Measurements from ENCODE around the gene NDRG4. TPM values are rescaled to one million over a fixed set of nuclear protein-coding genes. Genes with fewer than 3 reads are reported as not detected.

NDRG4 gene
- total RNA-seq, 4 donors from 2014 or later: 1.9 to 8.0 (median 7.0) TPM

DNA sequence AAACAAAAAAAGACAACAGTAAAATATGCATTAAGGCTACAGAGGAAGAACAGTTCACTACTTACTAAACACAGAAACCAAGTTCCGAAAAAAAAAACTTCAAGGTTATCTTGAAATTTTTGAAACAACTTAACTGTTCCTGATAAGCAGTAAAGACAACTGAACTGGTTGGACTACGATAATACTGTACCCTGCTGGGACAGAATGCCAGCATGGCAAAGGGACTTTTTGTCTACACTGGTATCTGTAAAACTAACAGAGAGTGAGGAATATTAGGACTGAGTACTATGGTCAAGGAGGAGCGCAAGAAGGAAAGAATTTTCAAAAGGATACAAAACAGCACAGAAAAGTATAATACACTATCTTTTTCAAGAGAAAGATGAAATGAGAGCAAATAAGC is 35.2 kb downstream of the NDRG4 start:
- no peaks in the 10 kb centered on the region for H3K4me1 ChIP-seq
- no peak overlapping the region for H3K4me3 ChIP-seq
- no peaks in the 10 kb centered on the region for H3K27me3 ChIP-seq
- H3K36me3 ChIP-seq: peaks cover 26 to 100% of the 10 kb centered on the region in 2 donors
- 85 to 88% methylated on average over 2 to 3 of the region's 3 CpGs for WGBS, 2 donors (ENCODE audit: low coverage in 1 of 2)
- no peak for ATAC-seq
- no peak for TF ChIP-seq EP300 (IDR thresholded peaks at IDR 0.05)
- no peak for TF ChIP-seq POLR2AphosphoS5 (IDR thresholded peaks at IDR 0.05)
- TF ChIP-seq, protein P1, sequence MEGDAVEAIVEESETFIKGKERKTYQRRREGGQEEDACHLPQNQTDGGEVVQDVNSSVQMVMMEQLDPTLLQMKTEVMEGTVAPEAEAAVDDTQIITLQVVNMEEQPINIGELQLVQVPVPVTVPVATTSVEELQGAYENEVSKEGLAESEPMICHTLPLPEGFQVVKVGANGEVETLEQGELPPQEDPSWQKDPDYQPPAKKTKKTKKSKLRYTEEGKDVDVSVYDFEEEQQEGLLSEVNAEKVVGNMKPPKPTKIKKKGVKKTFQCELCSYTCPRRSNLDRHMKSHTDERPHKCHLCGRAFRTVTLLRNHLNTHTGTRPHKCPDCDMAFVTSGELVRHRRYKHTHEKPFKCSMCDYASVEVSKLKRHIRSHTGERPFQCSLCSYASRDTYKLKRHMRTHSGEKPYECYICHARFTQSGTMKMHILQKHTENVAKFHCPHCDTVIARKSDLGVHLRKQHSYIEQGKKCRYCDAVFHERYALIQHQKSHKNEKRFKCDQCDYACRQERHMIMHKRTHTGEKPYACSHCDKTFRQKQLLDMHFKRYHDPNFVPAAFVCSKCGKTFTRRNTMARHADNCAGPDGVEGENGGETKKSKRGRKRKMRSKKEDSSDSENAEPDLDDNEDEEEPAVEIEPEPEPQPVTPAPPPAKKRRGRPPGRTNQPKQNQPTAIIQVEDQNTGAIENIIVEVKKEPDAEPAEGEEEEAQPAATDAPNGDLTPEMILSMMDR (IDR thresholded peaks at IDR 0.05): no peak
- TF ChIP-seq POLR2A (IDR thresholded peaks at IDR 0.05): no peak
- H3K9me3 ChIP-seq: no peaks in the 10 kb centered on the region
- H3K27ac ChIP-seq: no peak overlapping the region

DNA sequence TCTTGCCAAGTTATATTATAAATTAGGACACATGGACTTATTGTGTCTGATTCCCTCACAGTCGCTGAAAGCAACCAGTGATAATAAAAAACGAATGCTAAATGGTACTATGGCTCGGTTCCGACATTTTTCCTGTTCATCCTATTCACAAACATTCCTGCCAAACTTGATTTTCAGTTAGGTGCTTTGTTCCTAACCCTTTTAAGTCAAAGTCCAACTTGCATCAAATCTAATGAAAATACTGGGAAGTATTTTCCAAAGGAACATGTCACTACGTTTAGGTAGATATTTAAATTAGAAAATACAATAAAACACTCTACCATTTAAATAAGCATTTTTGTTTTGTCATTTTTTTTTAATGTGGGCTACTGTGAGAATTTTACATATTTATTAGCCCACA is 36.3 kb downstream of the NDRG4 start:
- Histone ChIP-seq H3K9me3 (no peaks in the 10 kb centered on the region), H3K27ac (no peak overlapping the region), H3K4me1 (no peaks in the 10 kb centered on the region), H3K36me3 (peaks cover 26 to 100% of the 10 kb centered on the region in 2 donors), H3K4me3 (no peak overlapping the region), H3K27me3 (no peaks in the 10 kb centered on the region)
- 69 to 70% methylated on average over 5 of the region's 5 CpGs for WGBS, 2 donors (ENCODE audit: low coverage in 1 of 2)
- TF ChIP-seq POLR2AphosphoS5 (IDR thresholded peaks at IDR 0.05) (no peak), EP300 (IDR thresholded peaks at IDR 0.05) (no peak)
- ATAC-seq: no peak

DNA sequence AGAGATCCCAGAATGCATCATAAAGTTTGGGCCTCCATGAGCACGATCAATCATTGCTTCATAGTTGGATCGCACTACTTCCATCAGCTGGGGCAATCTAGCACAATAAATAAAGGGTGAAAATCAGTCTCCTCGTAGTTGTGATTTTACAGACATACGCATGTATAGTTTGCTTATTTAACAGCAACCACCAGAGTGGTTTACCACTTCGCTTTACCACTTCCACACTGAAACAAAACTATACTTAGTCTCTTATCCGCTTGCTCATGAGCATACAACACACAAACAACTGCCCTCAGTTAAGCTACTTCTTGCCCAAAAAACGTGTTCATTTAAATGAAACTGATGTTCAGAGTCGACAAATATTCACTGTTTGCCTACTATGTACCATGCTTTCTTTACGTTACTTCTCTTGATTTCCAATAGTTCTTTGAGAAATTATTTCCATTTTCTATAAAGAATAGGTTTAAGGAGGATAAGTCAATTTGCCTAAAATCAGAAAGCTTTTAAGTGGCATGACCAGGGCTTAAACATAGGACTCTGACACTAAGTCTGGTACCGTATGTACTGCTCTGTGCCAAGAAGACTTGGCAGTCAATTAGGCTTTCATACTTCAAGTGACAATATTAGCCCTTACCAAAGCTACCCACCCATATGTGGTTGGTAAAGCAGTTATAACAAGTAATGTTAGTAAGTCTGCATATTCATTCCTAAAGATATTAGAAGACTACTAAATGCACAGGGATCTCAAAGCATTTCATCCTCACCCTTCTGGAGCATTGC is 37.4 kb downstream of the NDRG4 start:
- Histone ChIP-seq H3K27me3 (no peaks in the 10 kb centered on the region), H3K9me3 (no peaks in the 10 kb centered on the region), H3K27ac (no peak overlapping the region), H3K4me1 (no peaks in the 10 kb centered on the region), H3K36me3 (peaks cover 23 to 100% of the 10 kb centered on the region in 2 donors), H3K4me3 (no peak overlapping the region)
- 76 to 80% methylated on average over 8 to 9 of the region's 10 CpGs for WGBS, 2 donors (ENCODE audit: low coverage in 1 of 2)
- ATAC-seq: no peak
- TF ChIP-seq EP300 (IDR thresholded peaks at IDR 0.05): no peak
- no peak for TF ChIP-seq POLR2AphosphoS5 (IDR thresholded peaks at IDR 0.05)
- no peak for TF ChIP-seq POLR2A (IDR thresholded peaks at IDR 0.05)
- TF ChIP-seq, protein P1 (IDR thresholded peaks at IDR 0.05): no peak

DNA sequence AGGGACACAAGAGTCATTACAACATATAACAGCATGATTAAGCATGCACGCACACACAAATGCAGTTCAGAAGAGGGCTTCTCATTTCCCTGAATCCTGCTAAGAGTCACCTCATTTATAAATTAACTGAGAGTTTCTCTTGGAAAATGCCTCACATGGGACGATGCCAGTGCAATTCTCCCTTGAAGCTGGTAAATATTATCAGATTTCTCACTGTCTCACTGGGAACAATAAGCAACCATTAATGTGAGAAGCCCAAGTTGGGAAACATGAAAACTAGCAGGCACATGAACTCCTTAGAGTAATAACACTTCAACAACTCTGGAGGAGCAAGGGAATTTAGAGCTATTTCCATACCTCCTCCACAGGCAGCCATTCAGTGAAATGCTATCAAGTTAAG is 41.8 kb downstream of the NDRG4 start:
- Histone ChIP-seq H3K36me3 (peaks cover 42 to 100% of the 10 kb centered on the region in 2 donors), H3K27ac (no peak overlapping the region), H3K4me3 (no peak overlapping the region), H3K27me3 (no peaks in the 10 kb centered on the region), H3K9me3 (no peaks in the 10 kb centered on the region), H3K4me1 (no peaks in the 10 kb centered on the region)
- no peak for TF ChIP-seq POLR2A (IDR thresholded peaks at IDR 0.05)
- no peak for TF ChIP-seq EP300 (IDR thresholded peaks at IDR 0.05)
- TF ChIP-seq, protein P1 (IDR thresholded peaks at IDR 0.05): no peak
- no peak for TF ChIP-seq POLR2AphosphoS5 (IDR thresholded peaks at IDR 0.05)
- WGBS, 2 donors (ENCODE audit: low coverage in 1 of 2): 76 to 100% methylated on average over 1 to 2 of the region's 2 CpGs
- ATAC-seq: no peak

DNA sequence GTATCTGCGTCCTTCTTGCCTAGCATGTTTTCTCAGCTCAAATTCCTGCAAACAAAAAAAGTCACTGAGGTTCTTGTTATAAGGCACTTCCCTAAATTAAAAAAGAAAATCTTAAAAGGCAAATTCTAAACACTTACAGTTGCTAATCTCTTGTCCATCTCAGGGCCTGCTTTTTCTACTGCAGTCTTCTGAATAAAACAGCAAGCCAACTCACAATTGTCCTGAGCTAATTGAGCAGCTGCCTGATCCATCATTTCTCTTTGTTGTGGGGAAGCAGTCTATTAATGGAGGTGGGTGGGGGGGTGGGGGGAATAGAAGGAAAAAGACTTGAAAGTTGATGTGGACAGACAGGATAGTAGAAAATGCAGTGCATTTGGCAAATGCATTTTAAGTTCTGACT is 42.3 kb downstream of the NDRG4 start:
- Histone ChIP-seq H3K9me3 (no peaks in the 10 kb centered on the region), H3K36me3 (peaks cover 44 to 100% of the 10 kb centered on the region in 2 donors), H3K4me1 (peaks cover 0 to 3% (median 0%) of the 10 kb centered on the region in 3 donors), H3K4me3 (no peak overlapping the region), H3K27ac (no peak overlapping the region), H3K27me3 (no peaks in the 10 kb centered on the region)
- ATAC-seq: no peak
- TF ChIP-seq, protein P1 (IDR thresholded peaks at IDR 0.05): no peak
- TF ChIP-seq POLR2A (IDR thresholded peaks at IDR 0.05) (no peak), EP300 (IDR thresholded peaks at IDR 0.05) (no peak), POLR2AphosphoS5 (IDR thresholded peaks at IDR 0.05) (no peak)
- 89 to 92% methylated on average over 1 of the region's 1 CpG for WGBS, 2 donors (ENCODE audit: low coverage in 1 of 2)

Measured in gastroesophageal sphincter (tissue), 4 donors.